Kidney (tissue), 14 donors: ENCODE measurements around the gene EAF1. TPM values are rescaled to one million over a fixed set of nuclear protein-coding genes. Genes with fewer than 3 reads are reported as not detected.
A peak's percentile ranks its signal among the peaks of the same experiment; 100 is the strongest.

Experiments used
- DNase-seq, 5 donors: peaks; one replicate each; pipeline ENCODE4 v3.0.0-alpha.2; 2013 to 2020
- FAIRE-seq: peaks from 2 replicates; lab custom pipeline; 2012; peaks lifted over from hg19 to GRCh38; lab: Jason Lieb, UNC
- H3K27ac ChIP-seq, 2 donors: one replicate each; pipeline ENCODE4 v1.7.0; 2013; ENCODE audit warnings: low read depth in 2 of 2, low read length in 2 of 2, inconsistent platforms in 1 of 2
- H3K27me3 ChIP-seq: one replicate; pipeline ENCODE4 v1.7.1; 2013; ENCODE audit warnings: low read length, inconsistent platforms; ENCODE audit not compliant: control insufficient read depth, insufficient read depth
- H3K36me3 ChIP-seq, 3 donors: one replicate each; pipeline versions ENCODE4 v1.7.0 to v1.7.1; 2013; ENCODE audit warnings: low read length in 3 of 3, control low read depth in 1 of 3, inconsistent platforms in 1 of 3; ENCODE audit not compliant: insufficient read depth in 3 of 3, control insufficient read depth in 2 of 3
- H3K4me1 ChIP-seq, 3 donors: one replicate each; pipeline versions ENCODE4 v1.7.0 to v1.7.1; 2013; ENCODE audit warnings: low read length in 3 of 3, inconsistent platforms in 1 of 3, low read depth in 1 of 3; ENCODE audit not compliant: control insufficient read depth in 2 of 3, insufficient read depth in 2 of 3
- H3K4me3 ChIP-seq, 3 donors: one replicate each; pipeline versions ENCODE4 v1.7.0 to v1.8.1; 2013; ENCODE audit warnings: low read length in 3 of 3, control low read depth in 1 of 3, inconsistent platforms in 1 of 3
- H3K9ac ChIP-seq, 3 donors: one replicate each; pipeline versions ENCODE4 v1.7.0 to v1.7.1; 2013; ENCODE audit warnings: low read length in 3 of 3, control low read depth in 1 of 3, inconsistent platforms in 1 of 3
- H3K9me3 ChIP-seq, 3 donors: one replicate each; pipeline versions ENCODE4 v1.7.0 to v1.7.1; 2013; ENCODE audit warnings: low read length in 3 of 3, control low read depth in 1 of 3, inconsistent platforms in 1 of 3; ENCODE audit not compliant: control insufficient read depth in 2 of 3, insufficient read depth in 1 of 3
- intact Hi-C: fragments of 100-400 bp; cut with DNase I; formaldehyde crosslinking; loops from one replicate; pipeline ENCODE4 v1.11.1; 2022
- polyA plus RNA-seq: library from polyadenylated mRNA; stranded (reverse); fragments of 350-450 nt; fragmentation: Illumina TruSeq; extraction: RNeasy Lipid Tissue Mini Kit (QIAGEN cat#74804); gene quantifications from one replicate; pipeline ENCODE4 v1.2.3, GENCODE V29; 2014; ENCODE audit warnings: low read depth, low replicate concordance; ENCODE audit not compliant: insufficient read depth
- total RNA-seq: library from RNA; stranded (reverse); fragmentation: NEBNext Ultra II Directional; extraction: Animal tissue kit (Norgen Biotek cat#: 25700); gene quantifications from one replicate; pipeline ENCODE4 v1.2.1, GENCODE V29; 2021
- TF ChIP-seq, protein P1 (sequence below): IDR thresholded peaks from 3 replicates; pipeline ENCODE4 v1.5.1; 2012; ENCODE audit warnings: mild to moderate bottlenecking, moderate library complexity, borderline replicate concordance; ENCODE audit not compliant: insufficient read depth; ENCODE audit errors: extremely low read depth
- donor health status: control.
- donor health status: control.
- donor health status: control.
- donor health status: control.
- donor health status: control.
- donor health status: DM: yes; HTN: yes; CAD: no.
- donor health status: Normal renal cell carcinoma (clear cell type).

EAF1 gene
- total and polyA plus RNA-seq, 2 donors from 2014 or later: 8.3 to 16.1 TPM

GRCh38 chr3:15428539-15428938 lies 1.1 kb downstream of the EAF1 start:
- Histone ChIP-seq H3K9me3 (no peaks in the 10 kb centered on the region), H3K27ac (no peak overlapping the region), H3K36me3 (peaks cover 0 to 7% (median 5%) of the 10 kb centered on the region in 3 donors), H3K9ac (peak overlapping the region in 2 of 3 donors; percentile 34 to 97), H3K4me1 (peaks cover 0 to 16% (median 3%) of the 10 kb centered on the region in 3 donors), H3K27me3 (no peaks in the 10 kb centered on the region), H3K4me3 (peak overlapping the region; percentile 89 to 97 (median 89))
- DNase-seq: peak in 1 of 5 donors; percentile 12
- no peak for FAIRE-seq
- TF ChIP-seq, protein P1, sequence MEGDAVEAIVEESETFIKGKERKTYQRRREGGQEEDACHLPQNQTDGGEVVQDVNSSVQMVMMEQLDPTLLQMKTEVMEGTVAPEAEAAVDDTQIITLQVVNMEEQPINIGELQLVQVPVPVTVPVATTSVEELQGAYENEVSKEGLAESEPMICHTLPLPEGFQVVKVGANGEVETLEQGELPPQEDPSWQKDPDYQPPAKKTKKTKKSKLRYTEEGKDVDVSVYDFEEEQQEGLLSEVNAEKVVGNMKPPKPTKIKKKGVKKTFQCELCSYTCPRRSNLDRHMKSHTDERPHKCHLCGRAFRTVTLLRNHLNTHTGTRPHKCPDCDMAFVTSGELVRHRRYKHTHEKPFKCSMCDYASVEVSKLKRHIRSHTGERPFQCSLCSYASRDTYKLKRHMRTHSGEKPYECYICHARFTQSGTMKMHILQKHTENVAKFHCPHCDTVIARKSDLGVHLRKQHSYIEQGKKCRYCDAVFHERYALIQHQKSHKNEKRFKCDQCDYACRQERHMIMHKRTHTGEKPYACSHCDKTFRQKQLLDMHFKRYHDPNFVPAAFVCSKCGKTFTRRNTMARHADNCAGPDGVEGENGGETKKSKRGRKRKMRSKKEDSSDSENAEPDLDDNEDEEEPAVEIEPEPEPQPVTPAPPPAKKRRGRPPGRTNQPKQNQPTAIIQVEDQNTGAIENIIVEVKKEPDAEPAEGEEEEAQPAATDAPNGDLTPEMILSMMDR: no peak
- intact Hi-C loops: no loop called here

- Histone ChIP-seq H3K9ac (no peak overlapping the region), H3K9me3 (no peaks in the 10 kb centered on the region), H3K4me3 (peak overlapping the region in 2 of 3 donors; percentile 89 to 97), H3K27me3 (no peaks in the 10 kb centered on the region), H3K27ac (no peak overlapping the region), H3K4me1 (peaks cover 0 to 16% (median 3%) of the 10 kb centered on the region in 3 donors), H3K36me3 (peaks cover 0 to 11% (median 10%) of the 10 kb centered on the region in 3 donors)
- intact Hi-C loops: no loop called here
- DNase-seq (no peak), FAIRE-seq (no peak)
- TF ChIP-seq, protein P1: no peak
Measured at GRCh38 chr3:15429080-15429479, 1.7 kb downstream of the EAF1 start.

DNA sequence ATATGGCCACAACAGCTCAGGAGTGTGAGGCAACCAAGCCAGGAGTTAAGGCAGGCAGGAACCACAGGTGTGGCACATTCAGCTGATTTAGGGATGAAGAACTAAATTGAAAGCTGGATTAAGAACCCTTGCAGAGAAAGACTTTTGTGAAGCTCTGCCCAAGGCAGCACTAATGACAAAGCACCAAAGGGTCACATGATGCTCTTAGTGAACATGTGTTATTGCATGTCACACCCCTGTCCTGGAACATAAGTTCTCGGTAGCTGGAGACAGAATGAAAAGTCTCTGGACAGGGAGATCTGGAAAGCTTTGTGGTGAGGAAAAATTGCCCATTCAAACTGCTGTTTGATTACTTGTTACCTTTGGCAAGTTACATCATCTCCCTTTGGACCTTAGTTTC lies 3.2 kb downstream of the EAF1 start:
- Histone ChIP-seq H3K27ac (no peak overlapping the region), H3K36me3 (peaks cover 0 to 25% (median 25%) of the 10 kb centered on the region in 3 donors), H3K4me1 (peaks cover 0 to 16% (median 3%) of the 10 kb centered on the region in 3 donors), H3K9me3 (no peaks in the 10 kb centered on the region), H3K27me3 (no peaks in the 10 kb centered on the region), H3K4me3 (no peak overlapping the region), H3K9ac (no peak overlapping the region)
- TF ChIP-seq, protein P1: no peak
- intact Hi-C loops: no loop called here
- DNase-seq: no peak
- no peak for FAIRE-seq
